SJSA1 (cell line): ENCODE measurements around the gene ADCY7. TPM values are rescaled to one million over a fixed set of nuclear protein-coding genes. Genes with fewer than 3 reads are reported as not detected.
"Not testable (repeated sequence)": the region's sequence is repeated elsewhere in the genome, so short reads cannot be mapped to it uniquely, and the experiment has no call there.

Experiments used
- DNase-seq, 2 experiments: peaks; one replicate each; pipeline ENCODE4 v3.0.0-alpha.2; 2015 to 2020; ENCODE audit warnings: low spot score in 2 of 2, low read depth in 1 of 2
- H3K27ac ChIP-seq: fragments of 250-450 bp; sonication (Bioruptor Pico); 2 replicates; pipeline ENCODE4 v1.5.1; 2020; ENCODE audit warnings: mild to moderate bottlenecking, moderate library complexity
- H3K27me3 ChIP-seq: fragments of 250-450 bp; sonication (Bioruptor Pico); replicated peaks from 2 replicates; pipeline ENCODE4 v1.5.1; 2020; ENCODE audit warnings: mild to moderate bottlenecking, moderate library complexity
- H3K36me3 ChIP-seq: fragments of 250-450 bp; sonication (Bioruptor Pico); 2 replicates; pipeline ENCODE4 v1.5.1; 2020; ENCODE audit warnings: mild to moderate bottlenecking
- H3K4me1 ChIP-seq: fragments of 250-450 bp; sonication (Bioruptor Pico); replicated peaks from 2 replicates; pipeline ENCODE4 v1.6.1; 2021; ENCODE audit warnings: mild to moderate bottlenecking
- H3K4me3 ChIP-seq: fragments of 250-450 bp; sonication (Bioruptor Pico); 2 replicates; pipeline ENCODE4 v1.5.1; 2020; ENCODE audit warnings: mild to moderate bottlenecking
- H3K9me3 ChIP-seq: fragments of 250-450 bp; sonication (Bioruptor Pico); replicated peaks from 2 replicates; pipeline ENCODE4 v1.5.1; 2020; ENCODE audit warnings: mild to moderate bottlenecking
- total RNA-seq: library from RNA; depleted of rRNA; stranded (reverse); fragments of >200 nt; shearing (Covaris generic); gene quantifications from 2 replicates; pipeline ENCODE4 v1.2.3, GENCODE V29; 2014

ADCY7 gene
- total RNA-seq, 1 experiment from 2014 or later = 103 TPM

- Histone ChIP-seq H3K27ac (peak overlapping the region; percentile 39), H3K4me3 (no peak overlapping the region), H3K4me1 (peaks cover 80% of the 10 kb centered on the region), H3K9me3 (no peaks in the 10 kb centered on the region), H3K27me3 (no peaks in the 10 kb centered on the region), H3K36me3 (peaks cover 48% of the 10 kb centered on the region)
- DNase-seq = peak in 1 of 2 experiments; percentile 50
Observed at GRCh38 chr16:50334106-50334975, 68.0 kb downstream of the ADCY7 start.

- peaks cover 70% of the 10 kb centered on the region for H3K4me1 ChIP-seq
- no peak for DNase-seq
- no peaks in the 10 kb centered on the region for H3K27me3 ChIP-seq
- H3K27ac ChIP-seq = peak overlapping the region; percentile 39
- H3K36me3 ChIP-seq = peaks cover 51% of the 10 kb centered on the region
- H3K9me3 ChIP-seq = no peaks in the 10 kb centered on the region
- no peak overlapping the region for H3K4me3 ChIP-seq
Observed at GRCh38 chr16:50335196-50335958, 69.0 kb downstream of the ADCY7 start.

GRCh38 chr16:50336884-50337283, 70.5 kb downstream of the ADCY7 start:
- Histone ChIP-seq H3K4me3 (no peak overlapping the region), H3K27me3 (no peaks in the 10 kb centered on the region), H3K36me3 (peaks cover 47% of the 10 kb centered on the region), H3K27ac (peak overlapping the region; percentile 50), H3K4me1 (peaks cover 63% of the 10 kb centered on the region), H3K9me3 (no peaks in the 10 kb centered on the region)
- peak in 1 of 2 experiments; percentile 60 for DNase-seq

GRCh38 chr16:50338371-50339231, 72.2 kb downstream of the ADCY7 start:
- H3K4me1 ChIP-seq = peaks cover 55% of the 10 kb centered on the region
- no peak overlapping the region for H3K4me3 ChIP-seq
- no peaks in the 10 kb centered on the region for H3K27me3 ChIP-seq
- DNase-seq = no peak
- H3K36me3 ChIP-seq = peaks cover 43% of the 10 kb centered on the region
- peak overlapping the region; percentile 81 for H3K27ac ChIP-seq
- no peaks in the 10 kb centered on the region for H3K9me3 ChIP-seq

GRCh38 chr16:50340578-50340977, 74.2 kb downstream of the ADCY7 start:
- H3K9me3 ChIP-seq = no peaks in the 10 kb centered on the region
- H3K36me3 ChIP-seq = peaks cover 51% of the 10 kb centered on the region
- no peak overlapping the region for H3K27ac ChIP-seq
- no peaks in the 10 kb centered on the region for H3K27me3 ChIP-seq
- no peak for DNase-seq
- H3K4me1 ChIP-seq = peaks cover 35% of the 10 kb centered on the region
- H3K4me3 ChIP-seq = no peak overlapping the region

GRCh38 chr16:50343566-50343965, 77.2 kb downstream of the ADCY7 start:
- H3K4me1 ChIP-seq, H3K9me3 ChIP-seq, DNase-seq, H3K4me3 ChIP-seq, H3K27me3 ChIP-seq, H3K27ac ChIP-seq: not testable (repeated sequence)
- H3K36me3 ChIP-seq = peaks cover 59% of the 10 kb centered on the region

GRCh38 chr16:50345210-50345609, 78.9 kb downstream of the ADCY7 start:
- H3K36me3 ChIP-seq = peaks cover 62% of the 10 kb centered on the region
- not testable (repeated sequence) for H3K4me1 ChIP-seq, DNase-seq, H3K27ac ChIP-seq, H3K27me3 ChIP-seq, H3K4me3 ChIP-seq, H3K9me3 ChIP-seq

- peaks cover 74% of the 10 kb centered on the region for H3K36me3 ChIP-seq
- no peaks in the 10 kb centered on the region for H3K27me3 ChIP-seq
- H3K4me1 ChIP-seq = peaks cover 21% of the 10 kb centered on the region
- H3K4me3 ChIP-seq = no peak overlapping the region
- no peaks in the 10 kb centered on the region for H3K9me3 ChIP-seq
- peak; percentile 56 to 64 for DNase-seq
- peak overlapping the region; percentile 18; the same call in 1 of the 2 replicates for H3K27ac ChIP-seq
Observed at GRCh38 chr16:50351116-50351515, 84.8 kb downstream of the ADCY7 start.

- no peaks in the 10 kb centered on the region for H3K9me3 ChIP-seq
- peaks cover 70% of the 10 kb centered on the region for H3K36me3 ChIP-seq
- H3K4me3 ChIP-seq = no peak overlapping the region
- no peak overlapping the region for H3K27ac ChIP-seq
- peaks cover 21% of the 10 kb centered on the region for H3K4me1 ChIP-seq
- DNase-seq = no peak
- no peaks in the 10 kb centered on the region for H3K27me3 ChIP-seq
Observed at GRCh38 chr16:50351952-50352351, 85.6 kb downstream of the ADCY7 start.

GRCh38 chr16:50354082-50354481, 87.7 kb downstream of the ADCY7 start:
- H3K36me3 ChIP-seq = peaks cover 71% of the 10 kb centered on the region
- no peaks in the 10 kb centered on the region for H3K27me3 ChIP-seq
- H3K9me3 ChIP-seq = no peaks in the 10 kb centered on the region
- no peak overlapping the region for H3K27ac ChIP-seq
- H3K4me1 ChIP-seq = peaks cover 21% of the 10 kb centered on the region
- DNase-seq = no peak
- no peak overlapping the region for H3K4me3 ChIP-seq

- peaks cover 21% of the 10 kb centered on the region for H3K4me1 ChIP-seq
- H3K27me3 ChIP-seq = no peaks in the 10 kb centered on the region
- peaks cover 72% of the 10 kb centered on the region for H3K36me3 ChIP-seq
- H3K27ac ChIP-seq = no peak overlapping the region
- no peak overlapping the region for H3K4me3 ChIP-seq
- H3K9me3 ChIP-seq = no peaks in the 10 kb centered on the region
- DNase-seq = peak in 1 of 2 experiments; percentile 39
Observed at GRCh38 chr16:50354629-50355456, 88.5 kb downstream of the ADCY7 start.

GRCh38 chr16:50359626-50360025, 93.3 kb downstream of the ADCY7 start:
- no peaks in the 10 kb centered on the region for H3K4me1 ChIP-seq
- H3K36me3 ChIP-seq = peaks cover 75% of the 10 kb centered on the region
- no peak overlapping the region for H3K27ac ChIP-seq
- no peaks in the 10 kb centered on the region for H3K9me3 ChIP-seq
- no peak for DNase-seq
- H3K27me3 ChIP-seq = no peaks in the 10 kb centered on the region
- H3K4me3 ChIP-seq = no peak overlapping the region
